ENCODE measurements around the gene LITAFD.

LITAFD gene

GRCh38 chr16:8921347-8921984, 39.3 kb downstream of the LITAFD start:
- no peak for DNase-seq

- no peak for DNase-seq
Observed at GRCh38 chr16:8923199-8923598, 41.0 kb downstream of the LITAFD start.

- DNase-seq = no peak
Observed at GRCh38 chr16:8924214-8924613, 42.1 kb downstream of the LITAFD start.

- DNase-seq = no peak
Observed at GRCh38 chr16:8925455-8925854, 43.3 kb downstream of the LITAFD start.

- DNase-seq = no peak
Observed at GRCh38 chr16:8926827-8927226, 44.7 kb downstream of the LITAFD start.

GRCh38 chr16:8928467-8928957, 46.4 kb downstream of the LITAFD start:
- peak in 1 of 5 donors; percentile 21 for DNase-seq

GRCh38 chr16:8929086-8929748, 47.1 kb downstream of the LITAFD start:
- no peak for DNase-seq

GRCh38 chr16:8931859-8932258, 49.7 kb downstream of the LITAFD start:
- DNase-seq = peak in 3 of 5 donors; percentile 35 to 61 (median 37)

- DNase-seq = no peak
Observed at GRCh38 chr16:8934601-8935000, 52.5 kb downstream of the LITAFD start.
